Activated effector memory CD4-positive, alpha-beta T cell treated with anti-CD3 and anti-CD28 coated beads, Interleukin-2, amount 50 U/mL, for 16 hours (primary cell): ENCODE results near the gene TNFRSF11A.
A peak's percentile ranks its signal among the peaks of the same experiment; 100 is the strongest.

Source experiments
- DNase-seq: peaks from one replicate; pipeline ENCODE4 v3.0.0-alpha.2; 2020

The TNFRSF11A gene

DNA sequence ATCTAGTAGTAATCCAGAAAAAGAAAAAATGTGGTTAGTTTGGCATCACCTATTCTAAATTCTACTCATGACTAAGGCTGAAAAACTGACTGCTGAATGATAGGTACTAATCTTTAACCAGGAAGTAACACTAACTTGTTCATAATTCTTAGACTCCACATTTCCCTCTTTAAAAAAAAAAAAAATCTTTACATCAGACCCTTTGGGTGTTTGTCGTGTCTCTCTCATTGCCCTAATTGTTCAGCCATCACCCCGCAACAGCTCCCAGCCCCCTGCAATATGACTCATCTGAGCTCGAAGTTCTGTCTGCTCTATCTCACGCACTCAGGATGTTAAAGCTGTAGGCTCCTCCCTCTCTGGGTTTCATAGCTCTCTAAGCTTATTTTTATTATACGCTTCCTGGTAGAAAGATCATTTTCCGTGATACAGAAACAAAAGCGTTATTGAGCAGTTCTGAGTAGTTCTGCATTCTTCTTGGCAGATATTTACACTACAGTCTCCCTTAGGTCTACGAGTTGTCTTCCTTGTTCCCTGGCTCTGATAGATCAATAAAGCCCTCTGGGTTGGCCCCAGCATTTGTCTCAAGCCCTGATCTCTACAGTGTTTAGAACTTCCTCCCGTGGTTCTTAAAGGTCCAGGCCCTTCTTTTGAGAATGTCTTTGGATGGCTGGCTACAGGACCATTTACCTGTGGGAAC is 95.6 kb downstream of the TNFRSF11A start:
- peak; percentile 90 for DNase-seq

DNA sequence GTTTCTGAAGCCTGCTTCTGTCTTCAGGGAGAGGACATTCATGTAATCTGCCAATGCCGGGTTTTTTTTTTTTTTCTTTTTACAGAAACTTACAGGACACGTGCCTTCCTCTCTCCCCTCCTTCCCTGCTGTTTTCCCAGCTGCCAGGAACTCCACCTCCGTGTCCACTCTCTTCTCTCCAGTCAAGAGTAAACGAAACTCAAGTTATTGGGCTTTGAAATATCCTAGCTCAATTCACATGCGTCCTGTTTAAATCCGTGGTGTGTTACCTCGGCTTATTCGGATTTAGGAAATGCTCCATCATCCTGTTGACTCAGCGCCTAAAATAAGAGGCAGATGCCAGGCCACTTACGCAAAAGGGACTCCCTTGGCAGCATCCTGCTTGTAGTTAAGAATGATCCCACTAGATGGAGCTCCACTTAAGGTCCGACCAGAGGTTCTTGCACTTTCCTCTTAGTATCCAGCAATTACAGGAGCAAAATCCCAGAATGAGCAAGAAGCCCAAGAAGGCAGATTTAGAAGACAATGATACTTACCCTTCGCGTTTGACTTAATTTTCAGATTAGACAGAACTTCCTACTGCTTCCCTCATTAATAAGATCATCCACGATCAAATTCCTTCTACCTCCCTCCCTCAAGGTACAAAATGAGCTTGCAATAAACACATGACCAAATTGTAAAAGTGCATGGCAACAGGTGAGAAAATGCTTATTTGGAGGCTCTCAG is 100.5 kb downstream of the TNFRSF11A start:
- peak; percentile 72 for DNase-seq

DNA sequence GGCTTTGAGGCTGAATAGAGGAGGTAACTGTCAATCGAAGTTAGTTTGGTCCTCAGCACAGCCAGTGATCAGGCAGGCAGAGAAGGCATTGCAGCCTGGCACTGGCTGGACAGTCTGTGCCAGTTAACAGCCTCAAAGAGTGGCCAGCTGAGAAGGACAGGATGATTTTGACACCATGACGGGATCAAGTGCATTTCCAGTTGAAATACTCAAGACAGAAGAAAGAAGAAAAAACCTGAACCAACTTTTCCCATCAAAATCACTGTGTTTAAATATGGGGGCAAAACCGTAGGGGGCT is 101.0 kb downstream of the TNFRSF11A start:
- peak; percentile 44 for DNase-seq

DNA sequence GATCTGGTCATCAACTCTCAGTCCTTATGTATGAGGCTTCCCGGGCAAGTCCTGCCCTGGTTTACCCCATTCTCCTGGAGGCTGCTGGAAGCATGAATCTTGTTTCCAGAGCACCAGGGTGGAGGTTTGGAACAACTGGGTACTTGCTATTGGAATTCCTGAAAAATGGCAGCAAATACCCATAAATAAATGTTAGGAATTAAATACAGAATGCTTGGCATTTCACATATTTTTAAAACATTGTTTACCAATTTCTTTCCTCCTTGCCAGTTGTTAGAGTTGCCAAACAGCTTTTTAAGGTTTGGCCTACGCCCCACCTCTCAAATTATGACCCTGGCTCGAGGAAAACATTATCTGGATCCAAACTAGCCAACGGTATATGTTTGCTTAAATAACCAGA is 107.1 kb downstream of the TNFRSF11A start:
- peak; percentile 27 for DNase-seq

DNA sequence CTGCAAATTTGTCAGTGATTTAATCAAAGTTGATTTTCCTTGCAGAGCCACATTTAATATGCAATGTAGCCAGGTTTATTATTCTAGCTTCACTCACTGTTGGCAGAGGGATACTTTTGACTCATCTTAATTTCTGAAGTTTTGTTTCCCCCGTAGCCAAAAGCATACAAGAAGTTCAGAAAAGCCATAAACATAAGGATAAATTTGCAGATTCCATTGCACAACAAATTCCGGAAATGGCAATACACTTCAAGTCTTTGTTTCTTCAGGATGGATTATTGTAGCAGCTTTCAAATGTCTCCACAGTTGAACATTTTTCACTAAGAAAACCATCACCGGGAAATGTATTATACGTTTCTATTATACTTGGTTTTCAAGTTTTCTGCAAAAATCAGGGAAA is 109.7 kb downstream of the TNFRSF11A start:
- no peak for DNase-seq

DNA sequence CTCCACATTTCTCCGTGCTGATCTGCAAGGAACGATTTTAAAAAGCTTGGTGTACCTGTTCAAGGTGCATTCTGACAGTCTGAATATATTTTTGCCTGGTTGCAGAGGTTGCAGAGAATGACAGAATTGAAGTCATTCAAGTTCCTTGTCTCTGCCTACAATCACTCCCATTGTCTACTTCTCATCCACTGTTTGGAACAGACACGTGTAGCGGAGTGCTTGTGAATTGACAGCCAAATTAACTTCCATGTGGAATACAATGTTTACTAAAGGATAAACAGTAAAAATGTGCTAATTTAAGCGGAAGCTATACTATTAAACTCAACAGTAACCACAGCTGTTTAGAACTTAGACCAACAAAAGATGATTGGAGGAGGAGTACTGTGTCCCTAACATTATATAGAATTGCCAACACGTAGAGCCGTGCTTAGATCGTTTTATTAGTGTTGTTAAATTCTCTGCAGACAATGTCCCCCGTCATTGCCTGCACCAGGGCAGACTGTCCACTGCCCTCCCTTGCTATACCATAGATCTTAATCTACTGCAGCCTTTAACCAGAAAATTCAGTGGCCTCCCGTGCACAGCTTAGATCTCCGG is 110.4 kb downstream of the TNFRSF11A start:
- no peak for DNase-seq

DNA sequence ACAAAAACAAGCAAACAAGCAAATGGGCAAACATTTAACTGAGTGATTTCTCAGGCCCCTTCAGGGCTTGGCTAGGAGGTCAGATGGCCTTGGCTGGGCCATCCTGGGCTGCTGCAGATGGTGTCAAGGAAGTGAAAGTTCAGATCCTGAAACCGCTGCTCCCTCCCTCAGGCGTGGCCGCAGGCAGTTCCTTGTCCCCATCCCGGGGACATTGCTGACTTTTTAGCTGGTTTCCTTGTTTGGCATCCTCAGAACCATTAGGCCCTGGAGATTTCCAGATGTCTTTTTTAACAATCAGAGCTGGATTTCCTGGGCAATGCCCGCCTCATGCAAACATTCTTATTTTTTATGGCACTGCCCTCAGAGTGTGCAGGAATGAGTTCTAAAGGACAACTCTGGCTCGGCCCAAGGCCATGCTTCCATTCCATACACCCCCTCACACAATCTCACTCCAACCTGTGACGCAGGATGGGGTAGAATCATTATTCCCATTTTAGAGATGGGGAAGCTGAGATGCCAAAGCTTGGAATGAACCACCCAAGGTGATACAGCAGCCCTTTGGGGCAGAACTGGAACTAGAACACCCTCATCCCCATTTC is 111.6 kb downstream of the TNFRSF11A start:
- peak; percentile 8 for DNase-seq

DNA sequence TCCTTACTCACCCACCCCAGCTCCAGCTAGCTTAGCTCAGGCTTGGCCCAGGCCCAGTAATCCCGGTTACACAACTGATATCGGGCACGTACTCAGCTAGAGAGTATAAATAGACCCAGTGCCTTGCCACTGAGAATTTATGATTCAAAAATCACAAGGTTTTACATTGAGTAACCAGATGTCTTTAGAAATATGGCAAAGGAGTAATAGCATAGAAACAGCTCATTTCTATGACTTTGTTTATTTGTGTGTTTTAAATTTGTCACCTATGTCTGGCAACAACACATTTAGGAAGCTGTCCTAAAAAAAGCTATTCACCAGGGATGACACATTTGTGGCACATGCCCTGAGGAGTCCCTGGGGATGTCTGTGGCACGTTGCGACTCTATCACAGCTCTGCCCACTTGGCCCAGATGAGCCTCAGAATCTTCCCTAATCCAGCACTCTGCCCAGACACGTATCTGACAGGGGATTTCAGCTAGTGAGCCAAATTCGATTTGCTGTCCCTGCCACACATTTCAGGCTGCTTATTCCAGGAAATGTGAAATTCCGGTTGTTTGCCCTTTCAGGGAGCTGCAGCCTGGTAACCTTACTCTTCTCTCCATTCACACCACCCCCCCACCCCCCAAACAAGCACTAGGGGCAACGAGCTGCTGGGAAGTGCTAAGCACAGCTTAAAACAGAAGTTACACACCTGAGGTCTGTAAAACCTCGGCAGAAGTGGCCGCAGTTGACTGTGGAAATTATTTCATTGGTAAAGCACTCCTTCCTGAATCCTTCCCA is 112.3 kb downstream of the TNFRSF11A start:
- DNase-seq: no peak

DNA sequence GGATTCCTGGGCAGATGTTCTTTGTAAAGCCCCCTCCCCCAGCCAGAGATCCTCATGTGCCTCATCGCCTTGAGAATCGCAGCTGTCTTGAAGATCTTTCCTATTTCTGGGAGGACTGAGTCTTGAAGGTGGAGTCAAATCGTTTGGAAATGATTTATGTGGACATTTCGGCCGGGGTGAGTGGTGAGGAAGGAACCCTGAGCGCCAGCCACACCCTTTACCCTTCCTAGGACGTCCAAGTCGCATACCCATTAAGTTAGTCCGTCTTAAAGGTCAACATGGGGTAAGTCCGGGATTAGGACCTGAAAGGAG is 112.9 kb downstream of the TNFRSF11A start:
- DNase-seq: no peak

DNA sequence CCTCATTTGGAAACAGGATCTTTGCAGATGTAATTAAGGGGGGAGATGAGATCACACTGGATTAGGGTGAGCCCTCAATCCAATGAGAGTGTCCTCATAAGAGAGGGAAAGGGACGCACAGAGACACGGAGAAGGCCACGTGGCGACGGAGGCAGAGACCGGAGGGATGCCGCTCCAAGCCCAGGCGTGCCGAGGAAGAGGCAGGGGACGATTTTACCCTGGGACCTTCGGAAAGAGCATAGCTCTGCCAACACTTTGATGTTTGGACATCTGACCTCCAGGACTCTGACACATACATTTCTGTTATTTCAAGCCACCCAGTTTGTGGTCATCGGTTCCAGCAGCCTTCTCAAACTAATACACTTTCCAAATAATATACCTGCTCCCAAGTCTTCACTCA is 113.3 kb downstream of the TNFRSF11A start:
- no peak for DNase-seq

DNA sequence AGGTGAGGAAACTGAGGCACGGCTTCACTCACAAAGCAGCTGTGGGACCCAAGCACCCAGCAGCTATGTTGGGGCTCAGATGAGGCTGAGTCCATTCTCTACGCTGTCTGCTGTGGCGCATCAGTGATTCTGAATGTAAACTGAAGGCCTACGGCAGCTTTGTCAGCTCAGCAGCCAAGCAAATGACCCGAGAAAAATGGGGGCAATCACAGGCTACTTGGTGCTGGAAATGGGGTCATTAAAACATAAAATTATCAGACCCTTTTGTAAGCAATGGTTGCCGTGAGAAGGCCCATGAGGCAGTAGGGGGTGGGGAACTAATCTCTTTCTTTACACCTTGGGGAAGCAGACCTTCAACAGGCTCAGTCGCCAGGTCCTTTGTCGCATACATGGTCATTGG is 113.8 kb downstream of the TNFRSF11A start:
- no peak for DNase-seq
